Omental fat pad (tissue), 4 donors: ENCODE measurements around the gene GAB3. TPM values are rescaled to one million over a fixed set of nuclear protein-coding genes. Genes with fewer than 3 reads are reported as not detected.

Experiments
- ATAC-seq: fragments of 150-250 bp; one replicate; pipeline ENCODE4 v1.9.1; 2016; ENCODE audit warnings: mild to moderate bottlenecking, moderate library complexity; ENCODE audit not compliant: low FRiP score
- DNase-seq: peaks from one replicate; pipeline ENCODE4 v3.0.0-alpha.2; 2019; ENCODE audit warnings: low spot score
- CTCF ChIP-seq, 3 donors: fragments of 450-650 bp; IDR thresholded peaks; one replicate each; pipeline ENCODE4 v1.5.1; 2016 to 2017; ENCODE audit warnings: antibody characterized with exemption in 3 of 3, mild to moderate bottlenecking in 3 of 3, moderate library complexity in 2 of 3
- total RNA-seq, 4 donors: library from RNA; depleted of rRNA; stranded (reverse); fragments of >200 nt; gene quantifications; one replicate each; pipeline ENCODE4 v1.1.0, GENCODE V29; 2016

GAB3 gene
- total RNA-seq, 4 donors from 2014 or later = 4.7 to 22.5 (median 14.8) TPM

GRCh38 chrX:154724993-154725756 is 25.7 kb downstream of the GAB3 start:
- no peak for ATAC-seq
- no peak for DNase-seq
- TF ChIP-seq CTCF (IDR thresholded peaks at IDR 0.05) = no peak

DNA sequence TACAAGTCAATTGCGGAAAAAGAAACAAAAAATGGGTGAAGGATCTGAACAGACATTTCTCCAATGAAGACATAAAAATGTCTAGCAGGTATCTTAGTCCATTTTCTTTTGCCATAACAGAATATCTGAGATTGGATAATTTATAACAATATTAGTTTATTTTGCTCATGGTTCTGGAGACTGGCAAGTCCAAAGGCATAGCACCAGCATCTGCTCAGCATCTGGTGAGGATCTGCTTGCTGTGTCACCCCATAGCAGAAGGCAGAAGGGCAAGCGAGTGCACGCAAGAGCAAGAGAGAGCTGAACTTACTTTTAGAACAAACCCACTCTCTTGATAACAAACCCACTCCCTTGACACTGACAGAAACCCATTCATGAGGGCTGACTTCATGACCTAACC is 29.7 kb downstream of the GAB3 start:
- DNase-seq (no peak), ATAC-seq (no peak)
- TF ChIP-seq CTCF (IDR thresholded peaks at IDR 0.05) = no peak

DNA sequence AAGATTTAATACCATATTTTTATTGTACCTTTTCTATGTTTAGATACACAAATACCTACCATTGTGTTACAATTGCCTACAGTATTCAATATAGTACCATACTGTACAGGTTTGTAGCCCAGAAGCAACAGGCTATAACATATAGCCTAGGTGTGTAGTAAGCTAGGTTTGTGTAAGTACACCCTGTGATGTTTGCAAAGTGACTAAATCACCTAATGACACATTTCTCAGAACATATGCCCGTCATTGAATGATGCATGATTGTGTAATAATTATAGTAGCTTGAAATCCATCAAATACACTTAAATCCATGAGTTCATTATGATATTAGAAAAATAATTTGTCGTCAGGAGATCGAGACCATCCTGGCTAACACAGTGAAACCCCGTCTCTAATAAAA is 30.8 kb downstream of the GAB3 start:
- no peak for TF ChIP-seq CTCF (IDR thresholded peaks at IDR 0.05)
- ATAC-seq (no peak), DNase-seq (no peak)

DNA sequence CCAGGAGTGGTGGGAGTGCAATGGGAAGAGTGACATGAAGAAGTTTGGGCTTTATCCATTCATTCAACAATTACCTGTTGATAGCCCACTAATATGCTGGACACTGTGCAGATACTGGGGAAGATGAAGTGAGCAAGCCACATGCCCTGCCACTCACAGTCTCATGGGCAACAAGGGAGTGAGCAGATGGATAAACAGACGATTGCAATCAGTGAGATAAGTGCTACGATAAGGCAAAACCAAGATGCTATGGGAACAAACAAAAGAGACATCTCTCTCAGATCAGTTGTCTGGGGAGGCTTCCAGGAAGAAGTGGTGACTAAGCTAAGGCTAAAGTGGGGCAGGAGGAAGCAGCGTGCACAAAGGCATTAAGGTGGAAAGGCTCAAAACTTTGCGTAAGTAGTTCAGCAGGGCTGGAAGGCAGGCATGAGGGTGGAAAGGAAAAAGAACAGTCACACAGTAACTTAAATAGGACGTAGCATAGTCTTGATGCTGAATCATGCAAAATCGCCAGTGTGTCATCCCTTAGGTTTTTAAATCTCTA is 31.7 kb downstream of the GAB3 start:
- DNase-seq = no peak
- no peak for TF ChIP-seq CTCF (IDR thresholded peaks at IDR 0.05)
- no peak for ATAC-seq

DNA sequence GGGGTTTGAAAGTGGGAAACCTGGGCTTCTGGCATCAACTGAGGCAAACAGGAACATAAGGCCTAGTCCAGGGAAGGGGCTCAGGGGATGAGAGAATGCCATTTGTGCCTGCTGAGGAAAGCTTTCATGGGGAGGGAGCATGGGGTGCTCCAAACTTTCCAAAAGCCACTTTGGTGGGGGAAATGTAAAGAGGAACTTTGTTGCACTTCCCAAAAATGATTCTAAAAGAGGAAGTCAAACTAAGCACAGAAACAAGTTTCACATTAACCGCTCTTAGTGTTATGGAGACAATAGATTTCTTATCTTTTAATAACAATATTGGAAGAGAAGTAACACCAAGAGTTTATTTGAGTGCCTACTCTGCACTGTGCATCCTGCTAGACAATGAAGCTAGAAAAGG is 32.3 kb downstream of the GAB3 start:
- TF ChIP-seq CTCF (IDR thresholded peaks at IDR 0.05) = no peak
- ATAC-seq (no peak), DNase-seq (no peak)

DNA sequence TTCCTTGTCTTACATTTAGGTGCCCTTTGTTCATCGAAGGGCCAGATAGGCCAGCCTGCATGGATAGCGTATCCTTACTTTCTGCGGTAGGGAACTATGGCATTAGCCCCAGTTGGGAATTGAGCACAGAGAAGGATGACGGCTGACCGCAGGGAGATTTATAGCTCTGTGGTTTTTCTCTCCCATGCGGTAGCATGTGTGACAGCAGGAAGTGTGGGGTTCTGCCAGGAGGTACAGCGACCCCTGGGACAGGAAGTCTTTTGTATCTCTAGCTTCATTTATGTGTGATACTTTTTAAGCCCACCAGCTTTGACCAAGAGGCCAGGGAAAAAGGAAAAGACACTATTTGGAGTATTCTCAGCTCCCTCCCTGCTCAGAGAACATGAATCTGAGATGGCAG is 33.1 kb downstream of the GAB3 start:
- no peak for TF ChIP-seq CTCF (IDR thresholded peaks at IDR 0.05)
- no peak for ATAC-seq

GRCh38 chrX:154715825-154716224 is 35.1 kb downstream of the GAB3 start:
- no peak for TF ChIP-seq CTCF (IDR thresholded peaks at IDR 0.05)
- no peak for ATAC-seq
- no peak for DNase-seq

More for the DNA sequence above, 33.1 kb downstream of the GAB3 start:
- DNase-seq = no peak
